Peyer's patch (tissue), 4 donors: ENCODE measurements around the gene CHRNA3.

Source experiments
- CTCF ChIP-seq, 6 experiments: fragments of 450-650 bp in 4 of 6; fragments of 200-600 bp in 2 of 6; sonication (generic) in 1 of 6; IDR thresholded peaks; one replicate each; pipeline ENCODE4 v1.5.1; 2017 to 2019; ENCODE audit warnings: antibody characterized with exemption in 6 of 6, mild to moderate bottlenecking in 3 of 6, moderate library complexity in 1 of 6
- POLR2A ChIP-seq, 2 donors: fragments of 450-650 bp; IDR thresholded peaks; one replicate each; pipeline ENCODE4 v1.5.1; 2017; ENCODE audit warnings: antibody characterized with exemption in 2 of 2, mild to moderate bottlenecking in 2 of 2, moderate library complexity in 2 of 2

GRCh38 chr15:78633348-78633747 lies 12.6 kb upstream of the CHRNA3 start:
- TF ChIP-seq POLR2A (IDR thresholded peaks at IDR 0.05) (no peak), CTCF (IDR thresholded peaks at IDR 0.05) (no peak)
